ENCODE data around the gene ERCC2. TPM values are rescaled to one million over a fixed set of nuclear protein-coding genes. Genes with fewer than 3 reads are reported as not detected.

ERCC2 gene
- polyA plus RNA-seq, 1 donor (not counting 4 experiments of a cell fraction or from before 2014, with no cell fraction given), result 27.6 TPM

GRCh38 chr19:45403781-45404556 is 33.6 kb upstream of the ERCC2 start:
- Histone ChIP-seq H3K27ac (ENCODE audit: control insufficient read depth, insufficient read depth, low read length) (peak overlapping the region; percentile 97), H3K9ac (ENCODE audit: control insufficient read depth, extremely low read depth, insufficient read depth, low read length) (peak overlapping the region; percentile 97), H4K20me1 (ENCODE audit: control insufficient read depth, extremely low read depth, insufficient read depth, low read length) (no peaks in the 10 kb centered on the region), H2AFZ (ENCODE audit: control insufficient read depth, low read length) (no peak overlapping the region), H3K9me1 (ENCODE audit: control insufficient read depth, extremely low read depth, insufficient read depth, low read length) (no peaks in the 10 kb centered on the region), H3K36me3 (ENCODE audit: control insufficient read depth in 2 of 2, extremely low read depth in 1 of 2, insufficient read depth in 2 of 2, low read length in 2 of 2) (peaks cover 3 to 26% of the 10 kb centered on the region in 2 experiments), H3K79me2 (ENCODE audit: control insufficient read depth, insufficient read depth, low read length) (peaks cover 66% of the 10 kb centered on the region), H3K4me2 (ENCODE audit: control insufficient read depth, extremely low read depth, insufficient read depth, low read depth, low read length) (peak overlapping the region; percentile 99), H3K9me3 (ENCODE audit: control insufficient read depth, low read depth, low read length) (no peaks in the 10 kb centered on the region), H3K4me1 (ENCODE audit: control insufficient read depth, extremely low read depth, insufficient read depth, low read length) (peaks cover 35% of the 10 kb centered on the region), H3K4me3 (ENCODE audit: control insufficient read depth in 2 of 3, extremely low read depth in 1 of 3, insufficient read depth in 2 of 3, low read depth in 1 of 3, low read length in 3 of 3) (peak overlapping the region; percentile 96 to 98 (median 97)), H3K27me3 (ENCODE audit: control insufficient read depth, extremely low read depth, insufficient read depth, low read length) (no peaks in the 10 kb centered on the region)
- dilution Hi-C loops (cut with MboI; ENCODE audit: extremely low pct_ligation_motif_present, low sequenced_read_pairs), result no loop called here
- DNase-seq (ENCODE audit: low read depth, low spot score) (peak; percentile 75), FAIRE-seq (peak; percentile 58)
- TF ChIP-seq EZH2 (IDR thresholded peaks at IDR 0.05; ENCODE audit: low read length), result no peak
- peak; percentile 71 to 76 (median 72) for TF ChIP-seq CTCF (optimal IDR thresholded peaks at IDR 0.05 in 1 of 3, IDR thresholded peaks at IDR 0.05 in 1 of 3, conservative IDR thresholded peaks at IDR 0.05 in 1 of 3; ENCODE audit: extremely low read depth in 1 of 3, insufficient read depth in 2 of 3, low read length in 3 of 3)

- H3K79me2 ChIP-seq (ENCODE audit: control insufficient read depth, insufficient read depth, low read length), result peaks cover 67% of the 10 kb centered on the region
- DNase-seq (ENCODE audit: low read depth, low spot score), result no peak
- H3K4me1 ChIP-seq (ENCODE audit: control insufficient read depth, extremely low read depth, insufficient read depth, low read length), result peaks cover 35% of the 10 kb centered on the region
- H3K36me3 ChIP-seq (ENCODE audit: control insufficient read depth in 2 of 2, extremely low read depth in 1 of 2, insufficient read depth in 2 of 2, low read length in 2 of 2), result peaks cover 3 to 26% of the 10 kb centered on the region in 2 experiments
- peak overlapping the region; percentile 97 for H3K27ac ChIP-seq (ENCODE audit: control insufficient read depth, insufficient read depth, low read length)
- dilution Hi-C loops (cut with MboI; ENCODE audit: extremely low pct_ligation_motif_present, low sequenced_read_pairs), result no loop called here
- H3K4me2 ChIP-seq (ENCODE audit: control insufficient read depth, extremely low read depth, insufficient read depth, low read depth, low read length), result peak overlapping the region; percentile 99
- no peaks in the 10 kb centered on the region for H3K9me1 ChIP-seq (ENCODE audit: control insufficient read depth, extremely low read depth, insufficient read depth, low read length)
- peak overlapping the region; percentile 97 for H3K9ac ChIP-seq (ENCODE audit: control insufficient read depth, extremely low read depth, insufficient read depth, low read length)
- H3K27me3 ChIP-seq (ENCODE audit: control insufficient read depth, extremely low read depth, insufficient read depth, low read length), result no peaks in the 10 kb centered on the region
- H3K4me3 ChIP-seq (ENCODE audit: control insufficient read depth in 2 of 3, extremely low read depth in 1 of 3, insufficient read depth in 2 of 3, low read depth in 1 of 3, low read length in 3 of 3), result peak overlapping the region; percentile 96 to 98 (median 97)
- TF ChIP-seq CTCF (optimal IDR thresholded peaks at IDR 0.05 in 1 of 3, IDR thresholded peaks at IDR 0.05 in 1 of 3, conservative IDR thresholded peaks at IDR 0.05 in 1 of 3; ENCODE audit: extremely low read depth in 1 of 3, insufficient read depth in 2 of 3, low read length in 3 of 3) (no peak), EZH2 (IDR thresholded peaks at IDR 0.05; ENCODE audit: low read length) (no peak)
- no peak for FAIRE-seq
- H2AFZ ChIP-seq (ENCODE audit: control insufficient read depth, low read length), result no peak overlapping the region
- H3K9me3 ChIP-seq (ENCODE audit: control insufficient read depth, low read depth, low read length), result no peaks in the 10 kb centered on the region
- H4K20me1 ChIP-seq (ENCODE audit: control insufficient read depth, extremely low read depth, insufficient read depth, low read length), result no peaks in the 10 kb centered on the region
Observed at GRCh38 chr19:45403272-45403671, 32.9 kb upstream of the ERCC2 start.

Measured in keratinocyte (primary cell).